RWPE2 (cell line): ENCODE data around the gene MGAT4C.
A peak's percentile ranks its signal among the peaks of the same experiment; 100 is the strongest.

Experiments used
- ATAC-seq: fragments of 200-7000 bp; cut with Tn5 transposase; 3 replicates; pipeline ENCODE4 v1.9.1; 2021; ENCODE audit warnings: low read depth
- DNase-seq: peaks from one replicate; pipeline ENCODE4 v3.0.0-alpha.2; 2020; ENCODE audit warnings: low spot score
- H3K27ac ChIP-seq: fragments of 450-650 bp; 2 replicates; pipeline ENCODE4 v1.5.1; 2017; ENCODE audit warnings: mild to moderate bottlenecking; ENCODE audit not compliant: poor library complexity, severe bottlenecking
- H3K27me3 ChIP-seq: fragments of 250-450 bp; sonication (Bioruptor Pico); 2 replicates; pipeline ENCODE4 v1.5.1; 2021; ENCODE audit warnings: mild to moderate bottlenecking, moderate library complexity; ENCODE audit not compliant: insufficient read depth, poor library complexity, severe bottlenecking
- H3K36me3 ChIP-seq: fragments of 250-450 bp; sonication (Bioruptor Pico); 2 replicates; pipeline ENCODE4 v1.5.1; 2020; ENCODE audit warnings: low read depth, mild to moderate bottlenecking, moderate library complexity
- H3K4me1 ChIP-seq: fragments of 250-450 bp; sonication (Bioruptor Pico); 2 replicates; pipeline ENCODE4 v1.5.1; 2021; ENCODE audit warnings: mild to moderate bottlenecking, moderate library complexity; ENCODE audit not compliant: insufficient read depth, poor library complexity, severe bottlenecking
- H3K4me3 ChIP-seq: fragments of 250-450 bp; sonication (Bioruptor Pico); 2 replicates; pipeline ENCODE4 v1.5.1; 2021; ENCODE audit warnings: mild to moderate bottlenecking, moderate library complexity; ENCODE audit not compliant: severe bottlenecking
- H3K9me3 ChIP-seq: fragments of 250-450 bp; sonication (Bioruptor Pico); 2 replicates; pipeline ENCODE4 v1.5.1; 2021; ENCODE audit warnings: mild to moderate bottlenecking, moderate library complexity; ENCODE audit not compliant: severe bottlenecking
- TF ChIP-seq, protein P1 (sequence below): fragments of 450-650 bp; IDR thresholded peaks from one replicate; pipeline ENCODE4 v1.5.1; 2017; ENCODE audit warnings: mild to moderate bottlenecking, moderate library complexity; ENCODE audit not compliant: poor library complexity, severe bottlenecking

The MGAT4C gene

DNA sequence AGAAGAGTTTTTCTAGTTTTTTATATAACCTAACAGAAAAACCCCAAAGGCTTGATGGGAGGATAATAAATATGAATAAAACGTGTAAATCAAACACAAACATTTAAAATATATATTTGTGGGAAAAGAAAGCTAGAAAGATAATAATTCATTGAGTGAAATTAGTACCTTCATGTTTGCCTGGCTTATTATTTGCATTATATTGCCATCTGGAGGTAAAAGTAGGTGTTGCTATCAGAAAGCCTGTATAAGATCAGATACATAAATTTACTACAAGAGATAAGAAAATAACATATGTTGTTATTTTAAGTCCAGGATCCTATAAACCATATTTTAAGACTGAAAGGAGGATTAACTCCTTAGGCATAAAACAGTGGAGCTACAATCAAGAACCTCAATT, 304.4 kb downstream of the MGAT4C start:
- Histone ChIP-seq H3K36me3 (no peaks in the 10 kb centered on the region), H3K9me3 (no peaks in the 10 kb centered on the region), H3K4me1 (no peaks in the 10 kb centered on the region), H3K27ac (no peak overlapping the region), H3K27me3 (no peaks in the 10 kb centered on the region), H3K4me3 (no peak overlapping the region)
- TF ChIP-seq, protein P1, sequence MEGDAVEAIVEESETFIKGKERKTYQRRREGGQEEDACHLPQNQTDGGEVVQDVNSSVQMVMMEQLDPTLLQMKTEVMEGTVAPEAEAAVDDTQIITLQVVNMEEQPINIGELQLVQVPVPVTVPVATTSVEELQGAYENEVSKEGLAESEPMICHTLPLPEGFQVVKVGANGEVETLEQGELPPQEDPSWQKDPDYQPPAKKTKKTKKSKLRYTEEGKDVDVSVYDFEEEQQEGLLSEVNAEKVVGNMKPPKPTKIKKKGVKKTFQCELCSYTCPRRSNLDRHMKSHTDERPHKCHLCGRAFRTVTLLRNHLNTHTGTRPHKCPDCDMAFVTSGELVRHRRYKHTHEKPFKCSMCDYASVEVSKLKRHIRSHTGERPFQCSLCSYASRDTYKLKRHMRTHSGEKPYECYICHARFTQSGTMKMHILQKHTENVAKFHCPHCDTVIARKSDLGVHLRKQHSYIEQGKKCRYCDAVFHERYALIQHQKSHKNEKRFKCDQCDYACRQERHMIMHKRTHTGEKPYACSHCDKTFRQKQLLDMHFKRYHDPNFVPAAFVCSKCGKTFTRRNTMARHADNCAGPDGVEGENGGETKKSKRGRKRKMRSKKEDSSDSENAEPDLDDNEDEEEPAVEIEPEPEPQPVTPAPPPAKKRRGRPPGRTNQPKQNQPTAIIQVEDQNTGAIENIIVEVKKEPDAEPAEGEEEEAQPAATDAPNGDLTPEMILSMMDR: peak; percentile 64
- ATAC-seq (no peak), DNase-seq (no peak)

DNA sequence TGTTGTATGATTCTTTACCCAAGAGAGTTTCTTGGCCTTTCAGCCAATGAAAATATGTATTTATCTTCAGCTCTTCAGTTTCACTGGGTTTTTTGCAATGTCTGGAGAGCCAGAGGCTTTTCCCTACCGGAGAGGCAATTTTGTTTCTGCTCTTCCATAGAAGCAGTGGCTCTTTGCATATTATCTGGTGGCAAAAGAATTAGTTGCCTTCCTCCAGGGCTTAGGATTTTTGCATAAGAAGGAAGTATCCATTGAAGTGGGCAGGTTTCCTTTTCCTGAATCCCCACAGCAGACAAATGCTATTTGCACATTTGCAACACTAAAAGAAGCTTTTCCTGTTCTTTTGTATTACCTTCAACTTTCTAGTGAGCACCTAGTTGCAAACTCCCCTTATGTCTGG, 306.9 kb downstream of the MGAT4C start:
- DNase-seq: no peak
- Histone ChIP-seq H3K27ac (no peak overlapping the region), H3K27me3 (no peaks in the 10 kb centered on the region), H3K36me3 (no peaks in the 10 kb centered on the region), H3K9me3 (no peaks in the 10 kb centered on the region), H3K4me1 (no peaks in the 10 kb centered on the region), H3K4me3 (no peak overlapping the region)
- TF ChIP-seq, protein P1: no peak
- no peak for ATAC-seq

DNA sequence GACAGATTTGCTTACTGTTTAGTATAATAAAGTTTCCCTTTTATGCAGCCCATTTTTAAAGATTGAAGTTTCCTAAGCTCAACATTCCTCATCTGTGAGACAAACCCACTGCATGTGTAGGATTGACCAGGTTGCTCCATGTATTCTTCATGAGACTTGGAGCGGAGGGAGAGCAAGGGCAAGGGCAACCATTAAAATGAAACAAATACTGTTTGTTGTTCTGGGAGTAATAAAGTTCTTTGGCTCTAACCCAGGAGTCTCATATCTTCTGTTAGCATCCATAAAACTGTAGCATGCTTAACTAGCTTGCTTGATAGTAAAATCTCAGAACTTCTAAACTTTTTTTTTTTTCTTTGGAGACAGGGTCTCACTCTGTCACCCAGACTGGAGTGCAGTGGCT, 307.9 kb downstream of the MGAT4C start:
- no peaks in the 10 kb centered on the region for H3K9me3 ChIP-seq
- ATAC-seq: no peak
- H3K4me1 ChIP-seq: no peaks in the 10 kb centered on the region
- H3K36me3 ChIP-seq: no peaks in the 10 kb centered on the region
- H3K27ac ChIP-seq: no peak overlapping the region
- H3K4me3 ChIP-seq: no peak overlapping the region
- H3K27me3 ChIP-seq: no peaks in the 10 kb centered on the region
- DNase-seq: no peak
- TF ChIP-seq, protein P1: no peak

DNA sequence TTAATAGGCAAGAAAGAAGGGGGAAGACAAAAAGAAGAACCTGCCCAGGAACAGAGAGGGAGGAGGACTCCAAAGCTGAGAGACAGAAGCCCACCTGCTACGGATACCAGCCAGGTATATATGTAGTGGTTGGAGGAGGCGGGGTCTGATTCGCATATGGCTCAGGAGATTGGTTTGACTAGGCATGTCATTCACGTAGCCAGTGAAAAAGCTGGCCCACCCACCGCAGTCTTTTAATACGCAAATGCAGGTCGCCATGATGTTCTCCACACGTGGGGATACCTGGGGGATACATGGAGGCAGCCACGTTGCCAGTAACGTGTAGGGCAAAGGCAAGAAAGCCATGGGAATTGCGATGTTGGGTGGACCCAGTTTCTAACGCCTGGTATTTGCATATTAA, 308.9 kb downstream of the MGAT4C start:
- H3K36me3 ChIP-seq: no peaks in the 10 kb centered on the region
- H3K4me1 ChIP-seq: no peaks in the 10 kb centered on the region
- no peaks in the 10 kb centered on the region for H3K27me3 ChIP-seq
- TF ChIP-seq, protein P1: no peak
- no peak for DNase-seq
- no peaks in the 10 kb centered on the region for H3K9me3 ChIP-seq
- no peak for ATAC-seq
- H3K4me3 ChIP-seq: no peak overlapping the region
- no peak overlapping the region for H3K27ac ChIP-seq

DNA sequence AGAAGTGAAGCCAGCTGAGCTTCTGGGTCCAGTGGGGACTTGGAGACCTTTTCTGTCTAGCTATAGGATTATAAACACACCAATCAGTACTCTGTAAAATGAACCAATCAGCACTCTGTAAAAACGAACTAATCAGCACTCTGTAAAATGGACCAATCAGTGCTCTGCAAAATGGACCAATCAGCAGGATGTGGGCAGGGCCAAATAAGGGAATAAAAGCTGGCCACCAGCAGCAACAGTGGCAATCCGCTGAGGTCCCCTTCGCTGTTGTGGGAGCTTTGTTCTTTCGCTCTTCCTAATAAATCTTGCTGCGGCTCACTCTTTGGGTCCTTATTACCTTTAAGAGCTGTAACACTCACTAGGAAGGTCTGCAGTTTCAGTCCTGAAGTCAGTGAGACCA, 309.8 kb downstream of the MGAT4C start:
- Histone ChIP-seq H3K9me3 (no peaks in the 10 kb centered on the region), H3K4me1 (no peaks in the 10 kb centered on the region), H3K27me3 (no peaks in the 10 kb centered on the region), H3K4me3 (no peak overlapping the region), H3K27ac (no peak overlapping the region), H3K36me3 (no peaks in the 10 kb centered on the region)
- TF ChIP-seq, protein P1: no peak
- no peak for ATAC-seq
- no peak for DNase-seq
